Fibroblast of skin of scalp (primary cell): ENCODE measurements around the gene CFAP210.
"Not testable (repeated sequence)": the region's sequence is repeated elsewhere in the genome, so short reads cannot be mapped to it uniquely, and the experiment has no call there.

Experiments used
- DNase-seq: peaks from one replicate; pipeline ENCODE4 v3.0.0-alpha.2; 2013

Gene CFAP210

GRCh38 chr2:169613876-169614275, 80.3 kb downstream of the CFAP210 start:
- no peak for DNase-seq

DNA sequence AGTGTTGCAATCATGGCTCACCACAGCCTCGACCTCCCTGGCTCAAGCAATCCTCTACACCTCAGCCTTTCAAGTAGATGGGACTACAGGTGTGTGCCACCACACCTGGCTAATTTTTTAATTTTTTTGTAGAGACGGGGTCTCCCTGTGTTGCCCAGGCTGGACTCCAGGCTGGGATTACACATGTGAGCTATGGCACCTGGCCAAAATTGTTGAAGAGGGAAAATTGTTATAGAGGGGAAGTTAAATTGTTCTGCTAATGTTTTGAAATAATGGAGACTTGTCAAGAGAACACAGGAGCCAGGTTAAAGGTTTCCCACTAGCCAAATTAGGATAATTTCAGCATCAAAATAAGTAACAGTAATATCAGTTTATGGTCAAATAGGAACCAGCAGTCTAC, 84.9 kb downstream of the CFAP210 start:
- DNase-seq = no peak

- DNase-seq = no peak
These were observed 94.6 kb downstream of the CFAP210 start for GRCh38 chr2:169599568-169599967.

DNA sequence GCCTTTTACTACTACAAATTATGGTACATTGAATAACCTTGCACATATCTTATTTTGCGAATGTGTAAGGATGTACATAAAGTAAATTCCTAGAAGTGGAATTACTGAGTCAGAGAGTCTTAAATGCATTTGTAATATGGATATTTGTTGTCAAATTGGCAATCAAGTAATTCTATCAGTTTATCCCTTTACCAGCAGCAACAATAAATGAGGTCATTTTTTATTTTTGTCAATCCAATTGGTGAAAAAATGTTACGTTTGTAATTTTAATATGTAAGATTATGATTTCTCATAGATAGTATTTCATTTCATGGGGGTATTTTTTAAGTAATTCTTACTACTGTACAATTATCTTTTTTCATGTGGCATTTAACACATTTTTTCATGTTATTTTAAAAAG, 95.2 kb downstream of the CFAP210 start:
- no peak for DNase-seq

DNA sequence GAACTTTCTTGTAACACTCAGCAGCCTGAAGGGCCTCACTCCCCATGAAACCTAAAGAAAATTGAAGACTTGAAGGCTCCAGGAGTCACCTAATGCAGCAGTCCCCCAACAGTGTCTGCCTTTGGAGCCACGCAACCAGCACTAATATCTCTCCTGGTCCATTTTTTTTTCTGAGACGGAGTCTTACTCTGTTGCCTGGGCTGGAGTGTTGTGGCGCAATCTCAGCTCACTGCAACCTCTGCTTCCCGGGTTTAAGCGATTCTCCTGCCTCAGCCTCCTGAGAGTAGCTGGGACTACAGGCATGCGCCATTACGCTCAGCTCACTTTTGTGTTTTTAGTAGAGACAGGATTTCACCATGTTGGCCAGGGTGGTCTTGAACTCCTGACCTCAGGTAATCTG, 97.7 kb downstream of the CFAP210 start:
- DNase-seq = not testable (repeated sequence)
